Raji (cell line): ENCODE results near the gene STXBP5.

Experiments
- POLR2A ChIP-seq: IDR thresholded peaks from 2 replicates; pipeline ENCODE4 v1.6.1; 2011; ENCODE audit warnings: low read depth, low read length, control low read depth; ENCODE audit not compliant: insufficient read depth

The STXBP5 gene

GRCh38 chr6:147337921-147338320 is 133.7 kb downstream of the STXBP5 start:
- no peak for TF ChIP-seq POLR2A

- TF ChIP-seq POLR2A, result no peak
These were observed 137.3 kb downstream of the STXBP5 start for GRCh38 chr6:147341486-147341885.

- no peak for TF ChIP-seq POLR2A
These were observed 141.7 kb downstream of the STXBP5 start for GRCh38 chr6:147345902-147346301.

GRCh38 chr6:147347179-147347881 is 143.1 kb downstream of the STXBP5 start:
- TF ChIP-seq POLR2A, result no peak

GRCh38 chr6:147347882-147348575 is 143.8 kb downstream of the STXBP5 start:
- TF ChIP-seq POLR2A, result no peak

- TF ChIP-seq POLR2A, result no peak
These were observed 157.2 kb downstream of the STXBP5 start for GRCh38 chr6:147361311-147361981.

- TF ChIP-seq POLR2A, result no peak
These were observed 162.1 kb downstream of the STXBP5 start for GRCh38 chr6:147366290-147366689.

GRCh38 chr6:147371325-147371724 is 167.1 kb downstream of the STXBP5 start:
- TF ChIP-seq POLR2A, result no peak

- TF ChIP-seq POLR2A, result no peak
These were observed 168.6 kb downstream of the STXBP5 start for GRCh38 chr6:147372806-147373205.

- no peak for TF ChIP-seq POLR2A
These were observed 174.6 kb downstream of the STXBP5 start for GRCh38 chr6:147378819-147379218.

- TF ChIP-seq POLR2A, result no peak
These were observed 177.5 kb downstream of the STXBP5 start for GRCh38 chr6:147381712-147382111.

- no peak for TF ChIP-seq POLR2A
These were observed 178.8 kb downstream of the STXBP5 start for GRCh38 chr6:147382945-147383554.

- no peak for TF ChIP-seq POLR2A
These were observed 179.8 kb downstream of the STXBP5 start for GRCh38 chr6:147384029-147384428.

- no peak for TF ChIP-seq POLR2A
These were observed 180.8 kb downstream of the STXBP5 start for GRCh38 chr6:147384737-147385710.
